ENCODE data around the gene KCNMA1.

KCNMA1 gene

DNA sequence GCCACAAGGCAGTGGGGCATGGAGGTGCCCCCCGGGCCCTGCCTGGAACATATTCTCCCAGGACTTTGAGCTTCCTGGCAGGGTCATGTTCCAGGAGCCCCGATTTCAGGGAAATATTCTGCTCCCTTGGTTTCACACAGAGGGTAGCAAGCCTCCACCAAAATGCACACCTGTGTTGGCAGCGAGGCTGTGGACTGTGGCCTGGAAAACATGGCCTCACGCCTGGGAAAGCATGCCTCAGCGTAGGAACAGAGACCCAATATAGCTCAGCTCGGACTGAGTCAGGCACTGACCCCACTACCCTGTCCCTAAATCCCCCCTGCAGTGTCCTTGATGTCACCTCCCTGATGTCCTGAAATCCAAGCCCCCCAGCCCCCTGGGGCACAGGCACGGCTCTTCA, 92.0 kb downstream of the KCNMA1 start:
- Histone ChIP-seq H3K9me3 (ENCODE audit: control insufficient read depth, low read length) (no peaks in the 10 kb centered on the region), H3K4me1 (ENCODE audit: control insufficient read depth, insufficient read depth, low read length, poor library complexity, severe bottlenecking) (no peaks in the 10 kb centered on the region), H3K36me3 (ENCODE audit: control insufficient read depth, insufficient read depth, low read length) (no peaks in the 10 kb centered on the region), H3K4me3 (ENCODE audit: extremely low read depth, insufficient read depth, low read length, poor library complexity, severe bottlenecking) (no peak overlapping the region), H3K27ac (ENCODE audit: low read depth, low read length, severe bottlenecking) (no peak overlapping the region)
- WGBS, 2 experiments (ENCODE audit: insufficient coverage in 2 of 2), result 92% methylated on average over 6 to 7 of the region's 7 CpGs

DNA sequence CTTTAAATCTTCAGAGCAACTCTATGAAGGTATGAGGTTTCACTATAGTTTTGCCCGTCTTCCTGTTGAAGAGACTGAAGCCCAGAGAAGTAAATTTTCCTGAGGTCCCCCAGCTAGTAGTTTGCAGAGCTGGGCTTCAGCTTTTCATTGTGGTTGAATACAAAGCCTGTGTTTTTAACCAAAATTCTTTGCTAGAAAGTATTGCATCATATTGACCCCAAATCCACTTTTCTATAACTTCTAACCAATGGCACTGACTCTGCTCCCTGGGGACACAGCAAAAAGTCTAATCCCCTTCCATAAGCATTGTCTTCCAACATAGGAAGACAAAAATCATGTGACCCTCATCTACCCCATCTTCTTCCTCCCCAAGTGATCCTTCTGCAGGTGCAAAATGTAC, 93.0 kb downstream of the KCNMA1 start:
- Histone ChIP-seq H3K4me1 (ENCODE audit: control insufficient read depth, insufficient read depth, low read length, poor library complexity, severe bottlenecking) (no peaks in the 10 kb centered on the region), H3K27ac (ENCODE audit: low read depth, low read length, severe bottlenecking) (no peak overlapping the region), H3K9me3 (ENCODE audit: control insufficient read depth, low read length) (no peaks in the 10 kb centered on the region), H3K4me3 (ENCODE audit: extremely low read depth, insufficient read depth, low read length, poor library complexity, severe bottlenecking) (no peak overlapping the region), H3K36me3 (ENCODE audit: control insufficient read depth, insufficient read depth, low read length) (no peaks in the 10 kb centered on the region)
- WGBS, 2 experiments (ENCODE audit: insufficient coverage in 2 of 2), result no CpG with 5 or more reads among the region's 1 CpG

DNA sequence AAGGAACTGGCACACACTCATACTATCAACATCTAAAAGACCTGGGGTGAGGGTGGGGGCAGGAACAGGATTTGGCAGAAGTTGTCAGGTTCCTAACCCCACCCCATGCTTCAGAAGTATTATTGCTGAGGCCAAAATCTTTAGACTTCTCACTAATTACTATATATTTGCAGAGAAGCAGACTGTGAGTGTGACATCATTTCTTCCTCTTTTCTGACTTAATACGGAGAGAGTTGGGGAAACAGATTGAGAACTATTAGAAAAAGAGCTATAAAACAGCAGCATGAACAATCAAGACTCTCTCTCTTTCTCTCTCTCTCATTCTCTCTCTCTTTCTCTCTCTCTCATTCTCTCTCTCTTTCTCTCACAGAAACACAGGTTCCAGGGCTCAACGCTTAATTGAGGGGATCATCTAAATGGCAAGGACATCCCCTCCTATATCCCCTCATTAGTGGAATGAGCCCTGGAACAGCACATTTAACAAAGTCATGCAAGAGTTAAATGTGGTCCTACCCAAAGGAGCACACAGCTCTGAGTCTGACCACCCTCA, 94.8 kb downstream of the KCNMA1 start:
- Histone ChIP-seq H3K4me1 (ENCODE audit: control insufficient read depth, insufficient read depth, low read length, poor library complexity, severe bottlenecking) (no peaks in the 10 kb centered on the region), H3K36me3 (ENCODE audit: control insufficient read depth, insufficient read depth, low read length) (no peaks in the 10 kb centered on the region), H3K27ac (ENCODE audit: low read depth, low read length, severe bottlenecking) (no peak overlapping the region), H3K9me3 (ENCODE audit: control insufficient read depth, low read length) (no peaks in the 10 kb centered on the region), H3K4me3 (ENCODE audit: extremely low read depth, insufficient read depth, low read length, poor library complexity, severe bottlenecking) (no peak overlapping the region)
- WGBS, 2 experiments (ENCODE audit: insufficient coverage in 2 of 2), result 100% methylated on average over 1 of the region's 2 CpGs

- no peaks in the 10 kb centered on the region for H3K9me3 ChIP-seq (ENCODE audit: control insufficient read depth, low read length)
- H3K4me1 ChIP-seq (ENCODE audit: control insufficient read depth, insufficient read depth, low read length, poor library complexity, severe bottlenecking), result peaks cover 4% of the 10 kb centered on the region
- H3K36me3 ChIP-seq (ENCODE audit: control insufficient read depth, insufficient read depth, low read length), result no peaks in the 10 kb centered on the region
- no peak overlapping the region for H3K4me3 ChIP-seq (ENCODE audit: extremely low read depth, insufficient read depth, low read length, poor library complexity, severe bottlenecking)
- no peak overlapping the region for H3K27ac ChIP-seq (ENCODE audit: low read depth, low read length, severe bottlenecking)
Measured at GRCh38 chr10:77541944-77542343, 95.7 kb downstream of the KCNMA1 start.

DNA sequence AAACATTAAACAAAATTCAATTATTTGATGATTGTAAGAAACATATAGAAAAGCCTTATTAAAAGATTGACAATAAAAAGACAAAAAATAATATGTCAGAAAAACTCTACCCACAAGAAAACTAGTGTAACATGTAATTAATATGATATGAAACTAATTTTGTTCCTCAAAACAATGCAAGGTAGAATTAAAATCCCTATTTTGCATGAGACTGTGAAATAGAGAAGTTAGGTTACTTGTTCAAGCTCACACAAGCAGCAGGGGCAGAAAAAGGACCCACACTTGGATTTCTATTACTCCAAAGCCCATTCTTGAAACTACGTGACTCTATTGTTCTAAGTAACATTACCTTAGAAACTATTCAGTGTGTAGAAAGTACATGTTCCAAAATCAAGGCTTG, 96.4 kb downstream of the KCNMA1 start:
- no CpG with 5 or more reads among the region's 1 CpG for WGBS, 2 experiments (ENCODE audit: insufficient coverage in 2 of 2)

DNA sequence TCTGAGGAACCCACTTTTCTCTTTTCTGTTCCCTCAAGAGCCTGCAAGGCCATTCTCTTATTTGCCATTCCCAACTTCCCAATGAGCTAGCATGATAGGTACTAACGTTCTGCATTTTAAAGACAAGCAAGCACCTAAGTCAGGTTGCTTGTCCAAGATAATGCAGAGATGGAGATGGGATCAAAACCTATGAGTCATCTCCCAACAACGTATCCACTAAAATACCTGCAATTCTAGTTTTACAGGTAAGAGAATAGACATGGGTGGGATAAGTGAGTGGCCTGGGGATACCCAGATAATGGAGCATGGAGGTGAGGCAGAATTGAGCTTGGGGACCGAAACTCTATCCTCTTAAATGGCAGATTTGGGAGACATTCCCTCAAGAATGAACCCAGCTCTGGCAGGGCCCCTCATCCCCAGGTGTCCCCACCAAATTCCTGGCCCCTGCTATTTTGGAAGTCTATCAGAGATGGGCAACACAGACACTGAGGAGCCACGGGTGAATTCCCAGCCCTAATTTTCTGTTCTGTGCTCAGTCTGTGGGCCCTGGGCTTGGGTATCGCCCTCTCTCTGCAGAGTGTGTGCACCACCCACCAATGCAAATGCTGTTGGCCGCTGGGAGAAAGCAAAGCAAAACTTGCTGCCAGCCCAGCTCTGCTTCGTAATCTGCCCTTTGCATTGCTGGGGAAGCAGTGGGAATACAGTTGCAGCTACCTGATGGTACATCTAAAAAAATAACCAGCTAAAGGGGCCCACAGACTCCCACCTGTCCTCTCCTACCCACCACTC, 98.3 kb downstream of the KCNMA1 start:
- peaks cover 4% of the 10 kb centered on the region for H3K4me1 ChIP-seq (ENCODE audit: control insufficient read depth, insufficient read depth, low read length, poor library complexity, severe bottlenecking)
- H3K36me3 ChIP-seq (ENCODE audit: control insufficient read depth, insufficient read depth, low read length), result no peaks in the 10 kb centered on the region
- H3K27ac ChIP-seq (ENCODE audit: low read depth, low read length, severe bottlenecking), result no peak overlapping the region
- 76 to 85% methylated on average over 4 of the region's 7 CpGs for WGBS, 2 experiments (ENCODE audit: insufficient coverage in 2 of 2)
- no peak overlapping the region for H3K4me3 ChIP-seq (ENCODE audit: extremely low read depth, insufficient read depth, low read length, poor library complexity, severe bottlenecking)
- no peaks in the 10 kb centered on the region for H3K9me3 ChIP-seq (ENCODE audit: control insufficient read depth, low read length)

More for the DNA sequence above, 96.4 kb downstream of the KCNMA1 start:
- Histone ChIP-seq H3K27ac (ENCODE audit: low read depth, low read length, severe bottlenecking) (no peak overlapping the region), H3K4me3 (ENCODE audit: extremely low read depth, insufficient read depth, low read length, poor library complexity, severe bottlenecking) (no peak overlapping the region), H3K9me3 (ENCODE audit: control insufficient read depth, low read length) (no peaks in the 10 kb centered on the region), H3K4me1 (ENCODE audit: control insufficient read depth, insufficient read depth, low read length, poor library complexity, severe bottlenecking) (peaks cover 4% of the 10 kb centered on the region), H3K36me3 (ENCODE audit: control insufficient read depth, insufficient read depth, low read length) (no peaks in the 10 kb centered on the region)

- no peak overlapping the region for H3K4me3 ChIP-seq (ENCODE audit: extremely low read depth, insufficient read depth, low read length, poor library complexity, severe bottlenecking)
- no peaks in the 10 kb centered on the region for H3K36me3 ChIP-seq (ENCODE audit: control insufficient read depth, insufficient read depth, low read length)
- H3K4me1 ChIP-seq (ENCODE audit: control insufficient read depth, insufficient read depth, low read length, poor library complexity, severe bottlenecking), result peaks cover 13% of the 10 kb centered on the region
- WGBS, 2 experiments (ENCODE audit: insufficient coverage in 2 of 2), result 97% methylated on average over 6 to 8 of the region's 13 CpGs
- no peaks in the 10 kb centered on the region for H3K9me3 ChIP-seq (ENCODE audit: control insufficient read depth, low read length)
- H3K27ac ChIP-seq (ENCODE audit: low read depth, low read length, severe bottlenecking), result no peak overlapping the region
Measured at GRCh38 chr10:77537720-77538373, 99.8 kb downstream of the KCNMA1 start.

DNA sequence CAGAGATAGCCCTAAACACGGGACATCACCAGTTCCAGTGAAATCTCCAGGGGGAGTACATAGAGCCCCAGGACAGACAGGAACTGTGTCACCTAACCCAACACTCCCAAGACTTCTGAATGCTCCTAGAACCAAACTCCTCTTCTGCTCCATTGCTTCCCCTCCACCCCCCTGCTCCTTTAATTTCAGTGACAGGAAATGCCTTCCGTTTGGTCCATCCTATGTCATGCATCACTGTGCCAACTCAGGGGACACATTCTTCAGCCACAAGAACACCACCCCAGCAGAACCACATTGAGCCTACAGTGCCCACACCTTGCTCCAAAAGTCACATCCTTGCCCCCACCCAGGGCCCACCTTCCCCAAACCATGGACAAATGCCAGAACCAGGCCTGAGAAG, 100.5 kb downstream of the KCNMA1 start:
- H3K4me3 ChIP-seq (ENCODE audit: extremely low read depth, insufficient read depth, low read length, poor library complexity, severe bottlenecking), result no peak overlapping the region
- peaks cover 16% of the 10 kb centered on the region for H3K4me1 ChIP-seq (ENCODE audit: control insufficient read depth, insufficient read depth, low read length, poor library complexity, severe bottlenecking)
- H3K36me3 ChIP-seq (ENCODE audit: control insufficient read depth, insufficient read depth, low read length), result no peaks in the 10 kb centered on the region
- no peaks in the 10 kb centered on the region for H3K9me3 ChIP-seq (ENCODE audit: control insufficient read depth, low read length)
- H3K27ac ChIP-seq (ENCODE audit: low read depth, low read length, severe bottlenecking), result no peak overlapping the region
- WGBS, 2 experiments (ENCODE audit: insufficient coverage in 2 of 2), result 72 to 80% methylated on average over 2 of the region's 2 CpGs

- 83% methylated on average over 1 of the region's 1 CpG for WGBS, 2 experiments (ENCODE audit: insufficient coverage in 2 of 2)
- H3K4me3 ChIP-seq (ENCODE audit: extremely low read depth, insufficient read depth, low read length, poor library complexity, severe bottlenecking), result no peak overlapping the region
- peaks cover 28% of the 10 kb centered on the region for H3K4me1 ChIP-seq (ENCODE audit: control insufficient read depth, insufficient read depth, low read length, poor library complexity, severe bottlenecking)
- no peaks in the 10 kb centered on the region for H3K36me3 ChIP-seq (ENCODE audit: control insufficient read depth, insufficient read depth, low read length)
- H3K9me3 ChIP-seq (ENCODE audit: control insufficient read depth, low read length), result no peaks in the 10 kb centered on the region
- no peak overlapping the region for H3K27ac ChIP-seq (ENCODE audit: low read depth, low read length, severe bottlenecking)
Measured at GRCh38 chr10:77533887-77534278, 103.7 kb downstream of the KCNMA1 start.

DNA sequence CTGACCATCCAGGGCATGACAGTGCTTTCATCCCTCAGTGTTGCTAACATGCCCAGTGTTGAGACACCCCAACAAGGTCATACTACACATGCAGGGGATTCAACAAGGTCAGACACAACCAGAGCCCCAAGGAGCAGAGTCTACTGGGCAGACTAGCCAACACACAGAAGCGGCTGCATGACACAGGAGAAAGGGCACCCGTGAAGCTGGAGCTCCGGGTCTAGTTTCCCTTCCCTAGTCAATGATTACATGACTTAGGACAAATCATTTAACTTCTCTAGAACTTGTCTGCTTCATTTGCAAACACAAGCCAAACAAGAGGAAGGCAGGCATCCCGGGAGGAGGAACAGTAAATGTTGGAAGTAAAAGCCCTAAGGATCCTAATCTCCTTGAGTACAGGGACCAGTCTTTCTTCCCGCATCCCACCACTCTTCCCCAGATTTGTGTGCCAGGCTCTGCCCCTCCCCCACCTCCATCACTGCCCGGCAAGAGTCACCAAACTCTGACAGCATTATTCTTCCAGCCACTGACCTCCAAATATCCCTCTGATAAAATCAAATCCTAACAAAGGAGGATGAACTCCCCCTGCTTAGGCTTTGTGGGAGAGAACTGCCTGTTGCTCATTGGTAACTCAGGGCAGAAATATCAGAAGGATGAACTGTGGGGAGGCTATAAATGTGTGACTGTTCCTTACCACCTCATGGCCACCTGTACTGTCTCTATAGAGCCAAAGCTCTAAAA, 104.3 kb downstream of the KCNMA1 start:
- Histone ChIP-seq H3K36me3 (ENCODE audit: control insufficient read depth, insufficient read depth, low read length) (no peaks in the 10 kb centered on the region), H3K9me3 (ENCODE audit: control insufficient read depth, low read length) (no peaks in the 10 kb centered on the region), H3K4me1 (ENCODE audit: control insufficient read depth, insufficient read depth, low read length, poor library complexity, severe bottlenecking) (peaks cover 28% of the 10 kb centered on the region), H3K4me3 (ENCODE audit: extremely low read depth, insufficient read depth, low read length, poor library complexity, severe bottlenecking) (no peak overlapping the region), H3K27ac (ENCODE audit: low read depth, low read length, severe bottlenecking) (no peak overlapping the region)
- 83 to 87% methylated on average over 4 to 5 of the region's 6 CpGs for WGBS, 2 experiments (ENCODE audit: insufficient coverage in 2 of 2)

All from mesodermal cell (in vitro differentiated cells).